ENCODE measurements around the gene KRTAP2-2.

DNA sequence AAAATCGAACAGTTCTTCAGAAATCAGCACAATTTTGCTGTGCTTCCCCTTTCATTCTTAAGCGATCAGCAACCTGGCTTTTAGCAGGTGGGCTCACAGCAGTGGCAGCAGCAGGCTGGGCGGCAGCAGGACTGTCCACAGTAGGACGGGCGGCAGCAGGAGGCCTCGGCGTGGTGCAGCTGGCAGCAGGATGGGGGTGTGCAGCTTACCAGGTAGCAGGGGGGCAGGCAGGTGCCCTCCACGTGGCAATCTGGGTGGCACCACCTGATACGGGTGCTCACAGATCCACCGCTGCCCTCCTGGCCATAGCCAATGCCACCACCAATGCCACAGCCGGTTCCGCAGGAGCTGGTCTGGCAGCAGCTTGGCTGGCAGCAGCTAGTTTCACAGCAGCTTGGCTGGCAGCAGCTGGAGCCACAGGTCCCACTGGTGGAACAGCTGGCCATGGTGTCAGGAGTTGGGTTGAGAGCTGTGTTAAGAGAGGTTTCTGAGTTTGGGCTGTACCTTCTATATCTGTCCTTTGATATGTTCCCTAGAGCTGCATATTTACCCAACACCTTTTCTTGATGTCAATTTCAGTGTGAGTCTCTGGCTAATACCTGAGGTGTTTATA is 25.3 kb downstream of the KRTAP2-2 start, which contains the start of gene KRTAP1-4:
- TF ChIP-seq, protein P1, sequence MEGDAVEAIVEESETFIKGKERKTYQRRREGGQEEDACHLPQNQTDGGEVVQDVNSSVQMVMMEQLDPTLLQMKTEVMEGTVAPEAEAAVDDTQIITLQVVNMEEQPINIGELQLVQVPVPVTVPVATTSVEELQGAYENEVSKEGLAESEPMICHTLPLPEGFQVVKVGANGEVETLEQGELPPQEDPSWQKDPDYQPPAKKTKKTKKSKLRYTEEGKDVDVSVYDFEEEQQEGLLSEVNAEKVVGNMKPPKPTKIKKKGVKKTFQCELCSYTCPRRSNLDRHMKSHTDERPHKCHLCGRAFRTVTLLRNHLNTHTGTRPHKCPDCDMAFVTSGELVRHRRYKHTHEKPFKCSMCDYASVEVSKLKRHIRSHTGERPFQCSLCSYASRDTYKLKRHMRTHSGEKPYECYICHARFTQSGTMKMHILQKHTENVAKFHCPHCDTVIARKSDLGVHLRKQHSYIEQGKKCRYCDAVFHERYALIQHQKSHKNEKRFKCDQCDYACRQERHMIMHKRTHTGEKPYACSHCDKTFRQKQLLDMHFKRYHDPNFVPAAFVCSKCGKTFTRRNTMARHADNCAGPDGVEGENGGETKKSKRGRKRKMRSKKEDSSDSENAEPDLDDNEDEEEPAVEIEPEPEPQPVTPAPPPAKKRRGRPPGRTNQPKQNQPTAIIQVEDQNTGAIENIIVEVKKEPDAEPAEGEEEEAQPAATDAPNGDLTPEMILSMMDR (IDR thresholded peaks at IDR 0.05; ENCODE audit: insufficient read depth, low read length, poor library complexity, severe bottlenecking): no peak
- TF ChIP-seq EZH2phosphoT487 (conservative IDR thresholded peaks at IDR 0.05; ENCODE audit: low read length): no peak
